HG03039 (cell line): Measurements from ENCODE around the gene FOXI1.
A peak's percentile ranks its signal among the peaks of the same experiment; 100 is the strongest.

Experiments
- ATAC-seq: cut with Tn5 transposase; IDR thresholded peaks from one replicate; pipeline ENCODE4 v1.9.1; 2021; ENCODE audit warnings: mild to moderate bottlenecking, moderate library complexity; ENCODE audit not compliant: unreplicated experiment

Gene FOXI1

GRCh38 chr5:170148430-170149205, 42.9 kb downstream of the FOXI1 start:
- ATAC-seq = no peak

- no peak for ATAC-seq
Measured at GRCh38 chr5:170149206-170149515, 43.5 kb downstream of the FOXI1 start.

DNA sequence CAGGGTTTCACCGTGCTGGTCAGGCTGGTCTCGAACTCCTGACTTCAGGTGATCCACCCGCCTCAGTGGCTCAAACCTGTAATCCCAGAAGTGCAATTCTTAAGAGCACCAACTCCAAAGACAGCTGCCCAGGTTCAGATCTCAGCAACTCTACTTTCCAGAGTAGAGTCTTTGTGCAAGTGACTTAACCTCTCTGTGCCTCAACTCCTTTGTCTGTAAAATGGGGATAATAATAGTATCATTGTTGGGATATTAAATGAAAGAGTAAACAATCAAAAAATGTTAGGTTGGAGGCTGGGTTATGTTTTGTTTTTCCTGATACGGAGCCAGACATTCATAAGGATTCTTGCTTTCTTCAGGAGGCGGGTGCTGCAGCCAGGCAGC, 45.0 kb downstream of the FOXI1 start:
- no peak for ATAC-seq

- peak; percentile 71 for ATAC-seq
Measured at GRCh38 chr5:170151097-170151831, 45.6 kb downstream of the FOXI1 start.

- no peak for ATAC-seq
Measured at GRCh38 chr5:170152767-170153166, 47.1 kb downstream of the FOXI1 start.

- no peak for ATAC-seq
Measured at GRCh38 chr5:170154297-170154696, 48.6 kb downstream of the FOXI1 start.

DNA sequence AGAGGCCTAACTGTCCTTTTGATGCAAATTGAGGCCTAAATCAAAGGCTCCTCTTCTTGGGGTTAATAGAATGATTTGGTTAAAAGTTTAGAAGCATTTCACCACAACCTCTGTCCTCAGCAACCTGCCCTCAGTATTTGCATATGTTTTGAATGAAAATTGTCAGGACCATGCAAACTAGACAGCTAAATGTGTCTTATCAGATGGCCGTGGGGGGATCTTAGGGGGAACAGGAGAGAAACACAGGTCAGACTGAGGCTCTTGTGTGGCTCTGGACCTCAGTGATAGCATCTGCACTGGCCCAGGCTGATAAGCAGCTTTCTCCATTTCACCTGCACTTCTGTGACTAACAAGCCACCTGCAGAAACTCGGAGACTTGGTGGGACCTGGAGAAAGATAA, 49.0 kb downstream of the FOXI1 start:
- ATAC-seq = no peak

DNA sequence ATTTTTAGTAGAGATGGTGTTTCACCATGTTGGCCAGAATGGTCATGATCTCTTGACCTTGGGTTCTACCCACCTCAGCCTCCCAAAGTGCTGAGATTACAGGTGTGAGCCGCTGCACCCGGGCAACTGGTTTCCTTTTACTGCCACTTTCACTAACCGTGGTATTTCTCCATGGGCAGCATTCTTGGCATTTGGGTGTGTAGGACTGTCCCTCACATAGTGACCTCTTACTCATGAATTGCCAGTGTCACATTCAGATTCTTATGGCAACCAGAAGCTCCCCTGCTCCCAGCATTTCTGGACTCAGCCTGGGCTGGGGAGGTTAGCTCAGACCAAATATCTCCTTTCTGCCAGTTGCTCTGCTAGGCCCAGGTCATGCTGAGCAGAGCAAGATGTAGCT, 50.1 kb downstream of the FOXI1 start:
- no peak for ATAC-seq

DNA sequence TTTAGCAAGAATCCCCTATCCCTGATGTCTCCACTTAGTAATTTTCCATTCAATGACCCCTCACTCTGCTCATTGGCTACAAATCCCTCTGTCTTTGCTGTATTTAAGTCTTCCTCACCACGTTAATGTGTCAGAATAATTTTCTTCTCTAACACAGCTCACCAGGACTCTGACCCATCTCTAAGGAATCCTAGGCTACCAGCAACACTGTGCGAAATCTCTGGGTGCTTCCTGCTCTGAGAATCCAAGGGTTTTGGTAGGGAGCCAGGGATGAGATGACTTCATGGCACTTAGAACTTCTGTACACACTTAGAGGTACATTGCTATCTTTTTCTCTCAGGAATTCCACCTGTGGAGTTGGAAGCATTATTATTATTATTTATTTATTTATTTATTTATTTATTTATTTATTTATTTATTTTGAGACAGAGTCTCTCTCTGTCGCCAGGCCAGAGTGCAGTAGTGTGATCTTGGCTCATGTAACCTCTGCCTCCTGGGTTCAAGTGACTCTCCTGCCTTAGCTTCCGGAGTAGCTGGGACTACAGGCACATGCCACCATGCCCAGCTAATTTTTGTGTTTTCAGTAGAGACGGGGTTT, 53.5 kb downstream of the FOXI1 start:
- ATAC-seq = no peak
